ENCODE results near the gene LAMTOR2.

LAMTOR2 gene

DNA sequence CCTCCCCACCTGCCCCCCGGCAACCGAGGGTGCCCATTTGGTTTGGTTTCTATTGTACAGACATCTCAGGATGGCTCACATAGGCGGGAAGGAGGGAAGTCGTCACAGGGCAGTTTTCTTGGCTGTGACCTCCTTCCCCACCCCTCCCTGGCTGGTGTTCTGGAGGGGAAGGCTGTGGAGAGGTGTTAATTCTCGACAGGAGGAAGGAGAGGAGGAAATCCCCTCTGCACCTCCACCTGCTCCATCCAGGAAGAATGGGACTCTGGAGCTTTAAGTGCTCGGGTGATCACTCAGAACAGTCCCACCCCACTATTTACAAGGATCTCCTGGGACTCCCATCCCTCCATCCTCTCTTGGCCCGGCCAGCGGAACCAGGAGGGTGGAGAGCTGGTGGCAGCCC is 20.1 kb downstream of the LAMTOR2 start:
- in situ Hi-C loops (cut with MboI; ENCODE audit: low sequenced_read_pairs) = no loop called here

DNA sequence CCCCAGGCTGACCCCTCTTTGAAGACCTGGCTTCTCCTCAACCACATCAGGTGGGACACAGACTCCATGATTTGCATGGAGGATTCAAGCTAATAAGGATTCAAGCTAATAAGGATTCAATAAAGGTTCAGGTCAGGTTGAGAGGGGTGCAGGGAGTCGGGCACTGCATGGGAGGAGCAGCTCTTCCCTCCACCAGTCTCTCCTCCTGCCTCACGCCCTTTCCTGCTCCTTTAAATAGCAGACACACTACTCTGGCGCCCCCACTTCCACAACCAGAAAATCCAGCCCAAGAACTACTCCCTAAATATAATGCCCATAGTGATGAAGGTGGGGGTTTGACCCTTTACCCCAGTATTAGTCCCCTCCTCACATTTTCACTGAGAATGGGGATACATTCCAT is 20.6 kb downstream of the LAMTOR2 start:
- in situ Hi-C loops (cut with MboI; ENCODE audit: low sequenced_read_pairs) = no loop called here

DNA sequence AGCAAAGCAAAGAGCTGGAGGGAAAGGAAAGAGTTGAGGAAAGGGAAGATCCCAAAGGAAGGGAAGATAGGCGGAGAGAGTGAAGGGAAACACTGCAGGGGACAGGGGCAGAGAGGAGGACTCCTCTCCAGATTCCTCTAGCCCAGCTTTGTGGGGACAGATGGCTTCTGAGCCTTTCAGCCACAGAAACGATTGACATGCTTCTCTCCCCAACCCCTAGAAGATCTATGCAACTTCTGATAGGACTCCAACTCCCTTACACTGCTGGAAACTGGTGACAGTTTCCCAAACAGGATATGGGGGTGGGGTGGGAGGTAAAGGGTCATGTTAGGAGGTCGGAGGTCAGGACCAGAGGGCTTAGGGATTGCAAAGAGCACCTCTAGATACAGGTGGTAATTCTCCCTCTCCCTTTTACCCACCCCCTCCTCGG is 21.2 kb downstream of the LAMTOR2 start:
- in situ Hi-C loops (cut with MboI; ENCODE audit: low sequenced_read_pairs) = no loop called here

DNA sequence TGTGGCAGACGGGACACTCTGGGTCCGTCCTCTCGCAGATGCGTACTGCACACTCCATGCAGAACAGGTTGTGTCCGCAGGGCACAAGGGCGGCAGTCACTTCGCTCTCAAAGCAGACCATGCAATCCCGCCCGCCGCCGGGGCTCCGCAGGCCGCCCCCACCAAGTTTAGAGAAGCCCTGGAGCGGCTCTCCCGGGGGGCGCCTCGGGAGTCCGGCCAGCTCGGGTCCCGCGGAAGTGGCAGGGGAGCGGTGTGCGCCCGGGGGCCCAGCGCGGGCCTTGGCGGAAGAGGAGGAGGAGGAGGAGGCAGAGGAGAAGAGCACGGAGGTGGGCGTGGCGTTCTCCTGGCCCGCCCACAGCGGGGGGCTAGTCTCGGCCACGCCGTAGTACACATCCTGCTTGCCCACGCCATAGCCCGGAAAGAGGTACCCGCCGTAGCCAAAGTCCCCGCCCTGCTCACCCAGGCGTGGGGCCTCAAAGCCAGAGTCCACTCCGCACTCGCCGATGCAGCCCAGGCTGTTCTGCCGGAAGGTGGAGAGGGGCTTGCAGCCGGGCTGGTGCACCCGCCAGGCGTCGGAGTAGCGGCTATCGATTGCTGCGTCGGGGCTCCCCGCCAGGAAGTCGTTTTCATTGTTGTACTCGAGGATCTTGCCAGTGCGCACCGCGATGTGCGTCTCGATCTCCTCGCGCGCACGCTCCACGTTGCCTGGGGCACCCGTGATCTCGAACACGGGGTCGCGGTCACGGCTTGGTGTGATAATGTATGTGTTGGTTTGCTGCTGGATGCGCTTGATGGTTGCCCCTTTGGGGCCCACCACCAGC is 22.2 kb downstream of the LAMTOR2 start:
- in situ Hi-C loops (cut with MboI; ENCODE audit: low sequenced_read_pairs) = no loop called here

DNA sequence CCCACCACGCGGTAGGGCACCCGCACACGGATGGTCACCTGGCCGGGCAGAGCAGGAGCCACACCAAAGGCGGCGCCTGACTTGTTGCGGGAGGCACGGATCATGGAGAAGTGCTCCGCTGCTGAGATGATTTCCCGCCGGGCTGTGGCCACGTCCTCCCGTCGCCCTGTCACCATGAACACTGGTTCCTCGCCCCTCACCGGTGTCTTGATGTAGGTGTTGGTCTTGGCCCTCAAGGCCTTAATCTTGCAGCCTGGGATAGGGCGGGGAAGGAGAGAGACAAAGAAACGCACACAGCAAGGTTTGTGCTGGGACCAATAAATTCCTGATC is 22.8 kb downstream of the LAMTOR2 start:
- in situ Hi-C loops (cut with MboI; ENCODE audit: low sequenced_read_pairs) = no loop called here

- in situ Hi-C loops (cut with MboI; ENCODE audit: low sequenced_read_pairs) = no loop called here
Observed at GRCh38 chr1:156078728-156079127, 24.1 kb downstream of the LAMTOR2 start.

DNA sequence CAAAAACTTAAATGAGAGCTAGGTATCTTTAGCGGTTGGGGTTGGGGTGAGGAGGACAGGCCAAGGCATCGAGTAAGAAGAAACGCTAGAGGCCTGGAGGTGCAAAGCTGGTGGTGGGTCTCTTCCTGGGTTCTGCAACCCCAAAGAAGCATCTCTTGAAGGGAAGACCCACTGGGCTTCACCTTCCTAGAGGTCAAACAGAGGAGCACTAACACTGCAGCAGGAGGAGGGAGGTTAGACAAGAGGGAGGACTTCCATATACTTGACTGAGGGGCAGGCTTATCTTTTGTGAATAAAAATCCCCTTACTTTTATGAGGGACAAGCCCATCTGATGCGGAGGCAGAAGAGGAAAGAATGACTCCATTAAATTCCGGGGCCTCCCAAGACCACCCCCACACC is 25.2 kb downstream of the LAMTOR2 start:
- in situ Hi-C loops (cut with MboI; ENCODE audit: low sequenced_read_pairs) = no loop called here

GRCh38 chr1:156080241-156080862 is 25.8 kb downstream of the LAMTOR2 start:
- in situ Hi-C loops (cut with MboI; ENCODE audit: low sequenced_read_pairs) = no loop called here

- in situ Hi-C loops (cut with MboI; ENCODE audit: low sequenced_read_pairs) = no loop called here
Observed at GRCh38 chr1:156080863-156081179, 26.2 kb downstream of the LAMTOR2 start.

GRCh38 chr1:156081180-156081916 is 26.8 kb downstream of the LAMTOR2 start:
- in situ Hi-C loops (cut with MboI; ENCODE audit: low sequenced_read_pairs) = no loop called here

- in situ Hi-C loops (cut with MboI; ENCODE audit: low sequenced_read_pairs) = no loop called here
Observed at GRCh38 chr1:156081917-156082308, 27.3 kb downstream of the LAMTOR2 start.

- in situ Hi-C loops (cut with MboI; ENCODE audit: low sequenced_read_pairs) = no loop called here
Observed at GRCh38 chr1:156082309-156083091, 27.9 kb downstream of the LAMTOR2 start, which contains the start of gene MEX3A. Gene MEX3A, minus strand, starts transcription at chr1:156082465. Its CDS starts 467 bp downstream, at chr1:156081998.

GRCh38 chr1:156083800-156084790 is 29.5 kb downstream of the LAMTOR2 start:
- in situ Hi-C loops (cut with MboI; ENCODE audit: low sequenced_read_pairs) = no loop called here

- in situ Hi-C loops (cut with MboI; ENCODE audit: low sequenced_read_pairs) = no loop called here
Observed at GRCh38 chr1:156086256-156086662, 31.7 kb downstream of the LAMTOR2 start.

GRCh38 chr1:156089704-156090103 is 35.1 kb downstream of the LAMTOR2 start:
- in situ Hi-C loops (cut with MboI; ENCODE audit: low sequenced_read_pairs) = loop anchor here (5.0 kb wide), 1 partner anchor 38 kb away; no protein-coding TSS in a partner anchor

- in situ Hi-C loops (cut with MboI; ENCODE audit: low sequenced_read_pairs) = loop anchor here (5.0 kb wide), 1 partner anchor 37 kb away; no protein-coding TSS in a partner anchor
Observed at GRCh38 chr1:156090138-156090839, 35.7 kb downstream of the LAMTOR2 start.

DNA sequence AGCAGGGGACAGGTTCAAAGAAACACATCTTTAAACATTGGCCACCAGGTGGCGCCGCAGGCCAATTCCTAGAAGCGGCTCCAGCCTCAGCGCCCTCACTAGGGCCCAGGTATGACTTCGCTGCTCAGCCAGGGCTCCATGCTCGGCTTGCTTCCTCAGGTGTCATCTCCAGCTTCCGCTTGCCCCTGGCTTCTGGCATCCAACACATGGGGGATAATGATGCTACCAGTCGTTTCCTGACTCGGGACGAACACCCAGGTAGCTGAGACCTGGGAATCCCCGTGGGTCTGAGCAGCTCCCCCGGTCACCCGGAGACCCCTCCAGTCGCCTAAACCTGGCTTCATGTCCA is 36.2 kb downstream of the LAMTOR2 start:
- in situ Hi-C loops (cut with MboI; ENCODE audit: low sequenced_read_pairs) = loop anchor here (5.0 kb wide), 1 partner anchor 36 kb away; no protein-coding TSS in a partner anchor

- in situ Hi-C loops (cut with MboI; ENCODE audit: low sequenced_read_pairs) = loop anchor here (5.0 kb wide), 1 partner anchor 36 kb away; no protein-coding TSS in a partner anchor
Observed at GRCh38 chr1:156091610-156092009, 37.0 kb downstream of the LAMTOR2 start.

DNA sequence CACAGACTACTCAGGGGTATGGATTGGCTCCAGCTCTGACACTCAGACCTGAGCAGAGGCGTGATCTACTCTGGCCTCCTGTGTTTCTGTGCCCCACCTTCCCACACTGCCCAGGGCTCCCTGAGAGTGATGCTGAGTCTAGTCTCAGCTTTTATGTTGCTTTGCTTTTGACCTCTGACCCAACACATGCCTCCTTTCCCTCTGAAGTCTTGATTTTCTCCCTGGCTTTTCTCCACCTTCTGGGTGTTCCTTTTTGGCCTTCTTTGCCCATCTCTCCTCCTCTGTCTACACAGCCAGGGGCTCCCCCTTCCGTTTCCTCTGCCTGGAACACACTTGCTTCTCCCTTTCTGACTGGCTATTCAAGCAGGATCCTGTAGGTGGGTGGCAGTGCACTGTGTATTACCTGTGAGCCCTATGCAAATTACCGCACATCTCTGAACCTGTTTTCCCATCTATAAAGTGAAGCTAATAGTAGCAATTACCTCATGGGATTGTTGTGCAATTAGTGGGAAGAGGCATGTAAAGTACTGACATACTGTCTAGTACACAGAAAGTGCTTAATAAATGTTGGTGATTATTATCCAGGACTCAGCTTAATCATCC is 41.4 kb downstream of the LAMTOR2 start:
- in situ Hi-C loops (cut with MboI; ENCODE audit: low sequenced_read_pairs) = no loop called here
